Measurements from ENCODE around the gene ERF.

DNA sequence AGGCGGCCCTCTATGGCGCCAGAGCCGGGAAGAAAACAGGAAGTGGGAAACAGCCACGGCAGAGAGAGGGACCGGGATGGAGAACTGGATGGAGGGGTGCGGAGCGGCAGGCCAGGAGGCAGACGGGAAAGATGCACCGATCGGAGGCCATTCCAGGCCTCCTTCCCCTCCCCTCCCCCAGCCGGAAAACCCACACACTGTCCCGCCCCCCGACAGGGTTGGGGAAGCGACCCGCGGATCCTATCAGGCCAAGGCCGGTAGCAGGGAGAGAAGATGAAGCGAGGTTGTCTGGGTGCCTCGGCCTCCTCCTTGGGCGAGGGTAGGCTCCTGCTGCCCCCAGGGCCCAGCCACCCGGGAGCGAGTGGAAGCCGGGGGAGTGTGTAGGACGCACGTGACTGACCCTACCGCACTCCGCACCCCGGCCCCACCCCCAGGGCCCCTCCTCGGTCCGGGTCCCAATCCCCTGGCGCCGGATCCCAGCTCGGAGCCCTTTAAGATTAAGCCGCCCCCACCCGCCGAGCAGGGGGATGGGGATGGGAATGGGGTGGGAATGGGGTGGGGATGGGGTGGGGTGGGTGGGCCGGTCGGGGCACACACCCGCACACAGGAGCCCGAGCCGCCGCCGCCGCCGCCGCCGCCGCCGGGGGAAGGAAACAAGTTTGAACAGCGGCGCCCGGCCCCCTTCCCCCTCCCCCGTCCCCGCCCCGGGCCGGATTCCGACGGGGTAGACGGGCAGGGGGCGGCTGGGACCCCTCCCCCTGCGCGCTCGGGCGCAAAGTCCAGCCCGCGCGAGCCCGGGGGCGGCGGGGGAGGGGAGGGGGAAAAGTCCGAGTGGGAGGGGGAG, 1.5 kb downstream of the ERF start:
- peak; percentile 53 to 76 (median 64) for TF ChIP-seq POLR2AphosphoS5 (IDR thresholded peaks at IDR 0.05)
- TF ChIP-seq POLR2A (IDR thresholded peaks at IDR 0.05): peak in 1 of 2 donors; percentile 15

All from sigmoid colon (tissue), 4 donors.